HG02852 (cell line): ENCODE data around the gene CGAS.
A peak's percentile ranks its signal among the peaks of the same experiment; 100 is the strongest.
"Not testable (repeated sequence)": the region's sequence is repeated elsewhere in the genome, so short reads cannot be mapped to it uniquely, and the experiment has no call there.

Experiments used
- ATAC-seq: cut with Tn5 transposase; IDR thresholded peaks from one replicate; pipeline ENCODE4 v1.9.1; 2021; ENCODE audit warnings: mild to moderate bottlenecking, moderate library complexity; ENCODE audit not compliant: unreplicated experiment

The CGAS gene

GRCh38 chr6:73452107-73452461, at the start of gene CGAS:
CGAS (minus strand) TSS chr6:73452297; CDS start chr6:73452181, 116 bp downstream.
- ATAC-seq, result peak; percentile 71

GRCh38 chr6:73497915-73498314, 45.8 kb upstream of the CGAS start:
- no peak for ATAC-seq

- ATAC-seq, result no peak
Measured at GRCh38 chr6:73491377-73491776, 39.3 kb upstream of the CGAS start.

GRCh38 chr6:73487473-73487872, 35.4 kb upstream of the CGAS start:
- ATAC-seq, result no peak

- no peak for ATAC-seq
Measured at GRCh38 chr6:73484438-73484837, 32.3 kb upstream of the CGAS start.

- ATAC-seq, result no peak
Measured at GRCh38 chr6:73481969-73482368, 29.9 kb upstream of the CGAS start.

- no peak for ATAC-seq
Measured at GRCh38 chr6:73477407-73477806, 25.3 kb upstream of the CGAS start.

GRCh38 chr6:73476723-73477122, 24.6 kb upstream of the CGAS start:
- no peak for ATAC-seq

- ATAC-seq, result peak; percentile 97
Measured at GRCh38 chr6:73471686-73472290, 19.7 kb upstream of the CGAS start.

- ATAC-seq, result peak; percentile 92
Measured at GRCh38 chr6:73461537-73462350, 9.6 kb upstream of the CGAS start, which contains the start of gene MTO1. MTO1 (plus strand) TSS chr6:73461737; CDS start chr6:73461855, 118 bp downstream.

GRCh38 chr6:73460056-73460455, 8.0 kb upstream of the CGAS start:
- no peak for ATAC-seq

GRCh38 chr6:73459474-73459873, 7.4 kb upstream of the CGAS start:
- not testable (repeated sequence) for ATAC-seq

GRCh38 chr6:73455865-73456629, 4.0 kb upstream of the CGAS start:
- no peak for ATAC-seq

GRCh38 chr6:73451223-73452106, 632 bp downstream of the CGAS start:
- peak; percentile 50 for ATAC-seq

- ATAC-seq, result no peak
Measured at GRCh38 chr6:73443555-73443954, 8.5 kb downstream of the CGAS start.

- no peak for ATAC-seq
Measured at GRCh38 chr6:73435236-73435635, 16.9 kb downstream of the CGAS start.

GRCh38 chr6:73421534-73421933, 30.6 kb downstream of the CGAS start:
- no peak for ATAC-seq

- no peak for ATAC-seq
Measured at GRCh38 chr6:73418081-73418741, 33.9 kb downstream of the CGAS start.

- ATAC-seq, result no peak
Measured at GRCh38 chr6:73413102-73413501, 39.0 kb downstream of the CGAS start.

GRCh38 chr6:73409395-73409794, 42.7 kb downstream of the CGAS start:
- no peak for ATAC-seq
